Colonic mucosa (tissue), 4 donors: ENCODE results near the gene MYO18A. TPM values are rescaled to one million over a fixed set of nuclear protein-coding genes. Genes with fewer than 3 reads are reported as not detected.
A peak's percentile ranks its signal among the peaks of the same experiment; 100 is the strongest.

Source experiments
- DNase-seq: peaks from one replicate; pipeline ENCODE4 v3.0.0-alpha.2; 2020
- H3K27ac ChIP-seq: fragments of 200-600 bp; one replicate; pipeline ENCODE4 v1.8.0; 2021
- H3K27me3 ChIP-seq: fragments of 200-600 bp; one replicate; pipeline ENCODE4 v1.8.0; 2021
- H3K36me3 ChIP-seq: fragments of 200-600 bp; one replicate; pipeline ENCODE4 v1.8.0; 2021
- H3K4me1 ChIP-seq: fragments of 200-600 bp; one replicate; pipeline ENCODE4 v1.8.0; 2021; ENCODE audit warnings: mild to moderate bottlenecking
- H3K4me3 ChIP-seq: fragments of 200-600 bp; one replicate; pipeline ENCODE4 v1.8.0; 2021
- H3K9ac ChIP-seq, 2 donors: one replicate each; pipeline ENCODE4 v1.7.0; 2013; ENCODE audit warnings: control low read depth in 2 of 2, low read depth in 2 of 2, low read length in 2 of 2
- H3K9me3 ChIP-seq: fragments of 200-600 bp; one replicate; pipeline ENCODE4 v1.8.0; 2021
- CTCF ChIP-seq: fragments of 200-600 bp; IDR thresholded peaks from one replicate; pipeline ENCODE4 v1.8.0; 2022; ENCODE audit warnings: antibody characterized with exemption, mild to moderate bottlenecking
- intact Hi-C: fragments of 100-400 bp; cut with DNase I; formaldehyde crosslinking; loops from one replicate; pipeline ENCODE4 v1.14.1; 2022
- total RNA-seq, 2 donors: library from RNA; stranded (reverse); fragmentation: NEBNext Ultra II Directional in 1 of 2; extraction: Animal tissue kit (Norgen Biotek cat#: 25700) in 1 of 2; gene quantifications; one replicate each; pipeline ENCODE4 v1.2.1, GENCODE V29; 2021
- donor health status: healthy.
- donor health status: DM: no; HTN: no; CAD: no.
- donor health status: DM: no; HTN: no; CAD: no.

Gene MYO18A
- total RNA-seq, 2 donors from 2014 or later, result 63.3 to 112 TPM

GRCh38 chr17:29158096-29158487 lies 22.1 kb downstream of the MYO18A start:
- no peaks in the 10 kb centered on the region for H3K27me3 ChIP-seq
- no peak for DNase-seq
- intact Hi-C loops, result no loop called here
- H3K9ac ChIP-seq, result no peak overlapping the region
- no peak overlapping the region for H3K4me3 ChIP-seq
- no peaks in the 10 kb centered on the region for H3K9me3 ChIP-seq
- no peak for TF ChIP-seq CTCF
- H3K36me3 ChIP-seq, result no peaks in the 10 kb centered on the region
- H3K27ac ChIP-seq, result no peak overlapping the region
- H3K4me1 ChIP-seq, result peaks cover 38% of the 10 kb centered on the region

- peaks cover 38% of the 10 kb centered on the region for H3K4me1 ChIP-seq
- no peaks in the 10 kb centered on the region for H3K27me3 ChIP-seq
- H3K27ac ChIP-seq, result no peak overlapping the region
- no peaks in the 10 kb centered on the region for H3K36me3 ChIP-seq
- DNase-seq, result no peak
- no peak for TF ChIP-seq CTCF
- H3K9ac ChIP-seq, result peak overlapping the region in 1 of 2 donors; percentile 40
- intact Hi-C loops, result no loop called here
- H3K4me3 ChIP-seq, result no peak overlapping the region
- H3K9me3 ChIP-seq, result no peaks in the 10 kb centered on the region
These were observed 22.9 kb downstream of the MYO18A start for GRCh38 chr17:29157310-29157709.

- H3K9ac ChIP-seq, result peak overlapping the region in 1 of 2 donors; percentile 40
- intact Hi-C loops, result no loop called here
These were observed 23.4 kb downstream of the MYO18A start for GRCh38 chr17:29156781-29157180.

GRCh38 chr17:29155966-29156338 lies 24.2 kb downstream of the MYO18A start:
- Histone ChIP-seq H3K36me3 (no peaks in the 10 kb centered on the region), H3K9ac (peak overlapping the region; percentile 0 to 54), H3K4me1 (peaks cover 38% of the 10 kb centered on the region), H3K4me3 (no peak overlapping the region), H3K9me3 (no peaks in the 10 kb centered on the region), H3K27ac (peak overlapping the region; percentile 73), H3K27me3 (no peaks in the 10 kb centered on the region)
- intact Hi-C loops, result no loop called here
- no peak for DNase-seq
- no peak for TF ChIP-seq CTCF

More at GRCh38 chr17:29156781-29157180, 23.4 kb downstream of the MYO18A start:
- Histone ChIP-seq H3K27ac (peak overlapping the region; percentile 73), H3K9me3 (no peaks in the 10 kb centered on the region), H3K27me3 (no peaks in the 10 kb centered on the region), H3K4me3 (no peak overlapping the region), H3K36me3 (no peaks in the 10 kb centered on the region), H3K4me1 (peaks cover 38% of the 10 kb centered on the region)
- TF ChIP-seq CTCF, result no peak
- DNase-seq, result no peak

GRCh38 chr17:29155227-29155965 lies 24.8 kb downstream of the MYO18A start:
- Histone ChIP-seq H3K9me3 (no peaks in the 10 kb centered on the region), H3K4me3 (no peak overlapping the region), H3K27me3 (no peaks in the 10 kb centered on the region), H3K4me1 (peaks cover 38% of the 10 kb centered on the region), H3K36me3 (no peaks in the 10 kb centered on the region), H3K27ac (peak overlapping the region; percentile 73), H3K9ac (peak overlapping the region; percentile 54 to 68)
- no peak for TF ChIP-seq CTCF
- DNase-seq, result peak; percentile 83
- intact Hi-C loops, result no loop called here
